G401.6 (cell line): ENCODE measurements around the gene SPAG8.

ENCODE experiments used
- FAIRE-seq: peaks from 2 replicates; lab custom pipeline; 2012; peaks lifted over from hg19 to GRCh38; lab: Jason Lieb, UNC

The SPAG8 gene

GRCh38 chr9:35839926-35840325 is 27.9 kb upstream of the SPAG8 start:
- FAIRE-seq: no peak

- no peak for FAIRE-seq
Measured at GRCh38 chr9:35836595-35836994, 24.5 kb upstream of the SPAG8 start.

GRCh38 chr9:35835766-35836165 is 23.7 kb upstream of the SPAG8 start:
- no peak for FAIRE-seq

- FAIRE-seq: no peak
Measured at GRCh38 chr9:35835216-35835632, 23.2 kb upstream of the SPAG8 start.

GRCh38 chr9:35834260-35835215 is 22.5 kb upstream of the SPAG8 start:
- no peak for FAIRE-seq

GRCh38 chr9:35832814-35833213 is 20.8 kb upstream of the SPAG8 start:
- no peak for FAIRE-seq

GRCh38 chr9:35831040-35831439 is 19.0 kb upstream of the SPAG8 start:
- FAIRE-seq: no peak

- no peak for FAIRE-seq
Measured at GRCh38 chr9:35829764-35830096, 17.7 kb upstream of the SPAG8 start.

- FAIRE-seq: no peak
Measured at GRCh38 chr9:35829084-35829763, 17.2 kb upstream of the SPAG8 start, which contains the start of gene TMEM8B. Gene TMEM8B, plus strand, starts transcription at chr9:35829228. Its CDS starts 220 bp downstream, at chr9:35829448.

- no peak for FAIRE-seq
Measured at GRCh38 chr9:35828716-35829083, 16.6 kb upstream of the SPAG8 start, which contains the start of gene FAM221B. Gene FAM221B, minus strand, starts transcription at chr9:35828732. Its CDS starts 2,571 bp downstream, at chr9:35826161.

GRCh38 chr9:35827486-35827885 is 15.4 kb upstream of the SPAG8 start:
- no peak for FAIRE-seq

GRCh38 chr9:35826071-35826701 is 14.1 kb upstream of the SPAG8 start:
- peak; percentile 42 for FAIRE-seq

- FAIRE-seq: no peak
Measured at GRCh38 chr9:35822926-35823325, 10.9 kb upstream of the SPAG8 start.

- FAIRE-seq: no peak
Measured at GRCh38 chr9:35820076-35820475, 8.0 kb upstream of the SPAG8 start.

- no peak for FAIRE-seq
Measured at GRCh38 chr9:35818341-35818740, 6.3 kb upstream of the SPAG8 start.

- FAIRE-seq: no peak
Measured at GRCh38 chr9:35816708-35817107, 4.6 kb upstream of the SPAG8 start.

- FAIRE-seq: peak; percentile 99
Measured at GRCh38 chr9:35814841-35815543, 2.9 kb upstream of the SPAG8 start, which contains the start of gene HINT2. Gene HINT2, minus strand, starts transcription at chr9:35815042. Its CDS starts 63 bp downstream, at chr9:35814979.

GRCh38 chr9:35814106-35814840 is 2.2 kb upstream of the SPAG8 start:
- FAIRE-seq: no peak

- FAIRE-seq: no peak
Measured at GRCh38 chr9:35813434-35814105, 1.5 kb upstream of the SPAG8 start.

GRCh38 chr9:35811381-35812024 is 559 bp downstream of the SPAG8 start:
- no peak for FAIRE-seq
